Upper lobe of right lung (tissue), 1 donor: Measurements from ENCODE around the gene MTURN. TPM values are rescaled to one million over a fixed set of nuclear protein-coding genes. Genes with fewer than 3 reads are reported as not detected.

Source experiments
- ATAC-seq: fragments of 200-7000 bp; cut with Tn5 transposase; one replicate; pipeline ENCODE4 v1.9.1; 2020; ENCODE audit warnings: mild to moderate bottlenecking, moderate library complexity
- DNase-seq: peaks from one replicate; pipeline ENCODE4 v3.0.0-alpha.2; 2020
- H3K27ac ChIP-seq: fragments of 200-600 bp; one replicate; pipeline ENCODE4 v1.8.0; 2022
- H3K27me3 ChIP-seq: fragments of 200-600 bp; one replicate; pipeline ENCODE4 v1.8.0; 2022; ENCODE audit warnings: mild to moderate bottlenecking
- H3K36me3 ChIP-seq: fragments of 200-600 bp; one replicate; pipeline ENCODE4 v1.8.0; 2022
- H3K4me1 ChIP-seq: fragments of 200-600 bp; one replicate; pipeline ENCODE4 v1.8.0; 2022
- H3K4me3 ChIP-seq: fragments of 200-600 bp; one replicate; pipeline ENCODE4 v1.8.0; 2022; ENCODE audit warnings: mild to moderate bottlenecking
- H3K9me3 ChIP-seq: fragments of 200-600 bp; one replicate; pipeline ENCODE4 v1.8.0; 2022
- intact Hi-C: fragments of 100-400 bp; cut with DNase I; formaldehyde crosslinking; loops from one replicate; pipeline ENCODE4 v1.11.0; 2022
- total RNA-seq: library from RNA; stranded (reverse); fragmentation: NEBNext Ultra II Directional; extraction: Animal tissue kit (Norgen Biotek cat#: 25700); gene quantifications from one replicate; pipeline ENCODE4 v1.2.1, GENCODE V29; 2021
- TF ChIP-seq, protein P1 (sequence below): fragments of 200-600 bp; IDR thresholded peaks from one replicate; pipeline ENCODE4 v1.8.0; 2022; ENCODE audit warnings: antibody characterized with exemption
- donor health status: DM: no; HTN: yes; CAD: no; lungs with severe emphysema.

The MTURN gene
- total RNA-seq, 1 donor from 2014 or later = 31.3 TPM

DNA sequence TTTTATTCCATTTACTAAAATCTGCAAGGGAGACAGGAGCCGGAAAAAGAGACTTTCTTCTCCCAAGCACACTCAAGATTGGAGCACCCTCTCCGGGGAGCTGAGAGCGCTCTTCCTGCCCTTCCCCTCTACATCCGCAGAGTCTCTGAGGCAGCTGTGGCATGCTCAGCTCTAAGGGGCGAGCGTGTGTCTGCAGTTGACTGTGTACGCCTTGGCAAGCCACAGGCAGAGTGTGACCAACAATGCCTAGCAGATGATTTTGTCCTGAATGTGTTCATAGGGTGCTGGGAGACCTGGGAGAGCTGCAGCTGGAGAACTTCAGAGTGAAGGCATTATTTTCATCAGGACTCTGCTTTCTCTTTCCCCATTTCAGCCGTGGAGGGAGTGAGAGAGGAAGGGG lies 20.7 kb downstream of the MTURN start:
- H3K36me3 ChIP-seq = peaks cover 15% of the 10 kb centered on the region
- no peaks in the 10 kb centered on the region for H3K27me3 ChIP-seq
- peak; percentile 81 for ATAC-seq
- TF ChIP-seq, protein P1, sequence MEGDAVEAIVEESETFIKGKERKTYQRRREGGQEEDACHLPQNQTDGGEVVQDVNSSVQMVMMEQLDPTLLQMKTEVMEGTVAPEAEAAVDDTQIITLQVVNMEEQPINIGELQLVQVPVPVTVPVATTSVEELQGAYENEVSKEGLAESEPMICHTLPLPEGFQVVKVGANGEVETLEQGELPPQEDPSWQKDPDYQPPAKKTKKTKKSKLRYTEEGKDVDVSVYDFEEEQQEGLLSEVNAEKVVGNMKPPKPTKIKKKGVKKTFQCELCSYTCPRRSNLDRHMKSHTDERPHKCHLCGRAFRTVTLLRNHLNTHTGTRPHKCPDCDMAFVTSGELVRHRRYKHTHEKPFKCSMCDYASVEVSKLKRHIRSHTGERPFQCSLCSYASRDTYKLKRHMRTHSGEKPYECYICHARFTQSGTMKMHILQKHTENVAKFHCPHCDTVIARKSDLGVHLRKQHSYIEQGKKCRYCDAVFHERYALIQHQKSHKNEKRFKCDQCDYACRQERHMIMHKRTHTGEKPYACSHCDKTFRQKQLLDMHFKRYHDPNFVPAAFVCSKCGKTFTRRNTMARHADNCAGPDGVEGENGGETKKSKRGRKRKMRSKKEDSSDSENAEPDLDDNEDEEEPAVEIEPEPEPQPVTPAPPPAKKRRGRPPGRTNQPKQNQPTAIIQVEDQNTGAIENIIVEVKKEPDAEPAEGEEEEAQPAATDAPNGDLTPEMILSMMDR = no peak
- intact Hi-C loops = no loop called here
- no peak overlapping the region for H3K4me3 ChIP-seq
- H3K9me3 ChIP-seq = no peaks in the 10 kb centered on the region
- no peak overlapping the region for H3K27ac ChIP-seq
- peaks cover 11% of the 10 kb centered on the region for H3K4me1 ChIP-seq
- no peak for DNase-seq

DNA sequence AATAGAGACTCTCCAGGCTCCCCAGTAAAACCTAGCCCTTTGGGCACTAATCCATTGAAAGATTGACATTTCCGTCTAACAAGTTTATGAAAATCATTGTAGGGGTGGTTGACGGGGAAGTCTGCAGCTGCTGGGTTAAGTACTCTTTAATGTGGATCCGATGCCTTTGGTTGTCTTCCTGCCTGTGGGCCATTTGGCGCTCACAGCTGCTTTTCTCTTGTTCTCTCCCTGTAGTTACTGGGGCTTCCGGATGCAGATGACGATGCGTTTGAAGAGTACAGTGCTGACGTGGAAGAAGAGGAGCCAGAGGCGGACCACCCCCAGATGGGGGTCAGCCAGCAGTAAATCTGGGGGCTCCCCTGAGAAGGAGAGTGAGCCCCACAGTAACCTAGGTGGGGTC lies 22.4 kb downstream of the MTURN start:
- H3K9me3 ChIP-seq = no peaks in the 10 kb centered on the region
- H3K27me3 ChIP-seq = no peaks in the 10 kb centered on the region
- no peak for DNase-seq
- no peak for ATAC-seq
- no peak overlapping the region for H3K27ac ChIP-seq
- no peak overlapping the region for H3K4me3 ChIP-seq
- intact Hi-C loops = no loop called here
- peaks cover 11% of the 10 kb centered on the region for H3K4me1 ChIP-seq
- TF ChIP-seq, protein P1 = no peak
- H3K36me3 ChIP-seq = peaks cover 5% of the 10 kb centered on the region

DNA sequence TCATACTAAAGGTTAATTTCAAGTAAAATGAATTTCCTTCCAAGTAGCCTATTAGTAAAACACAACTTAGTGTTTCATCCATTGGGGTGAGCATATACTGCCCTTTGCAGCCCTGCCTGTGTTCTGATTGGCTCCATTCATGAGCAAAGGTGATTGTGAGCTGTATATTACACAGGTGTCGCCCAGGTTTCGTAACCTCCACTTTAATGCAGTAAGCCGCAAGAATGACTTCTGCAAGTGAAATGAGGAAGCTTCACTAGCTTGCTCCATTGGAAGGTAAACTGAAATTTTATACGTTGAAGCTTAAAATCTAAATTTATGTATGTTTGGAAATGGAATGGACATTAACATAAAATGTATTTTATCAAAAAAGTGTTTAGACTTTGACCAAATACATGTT lies 24.4 kb downstream of the MTURN start:
- Histone ChIP-seq H3K27me3 (no peaks in the 10 kb centered on the region), H3K36me3 (no peaks in the 10 kb centered on the region), H3K4me1 (peaks cover 21% of the 10 kb centered on the region), H3K27ac (peak overlapping the region; percentile 40), H3K9me3 (no peaks in the 10 kb centered on the region), H3K4me3 (no peak overlapping the region)
- TF ChIP-seq, protein P1 = no peak
- DNase-seq (no peak), ATAC-seq (no peak)
- intact Hi-C loops = no loop called here

DNA sequence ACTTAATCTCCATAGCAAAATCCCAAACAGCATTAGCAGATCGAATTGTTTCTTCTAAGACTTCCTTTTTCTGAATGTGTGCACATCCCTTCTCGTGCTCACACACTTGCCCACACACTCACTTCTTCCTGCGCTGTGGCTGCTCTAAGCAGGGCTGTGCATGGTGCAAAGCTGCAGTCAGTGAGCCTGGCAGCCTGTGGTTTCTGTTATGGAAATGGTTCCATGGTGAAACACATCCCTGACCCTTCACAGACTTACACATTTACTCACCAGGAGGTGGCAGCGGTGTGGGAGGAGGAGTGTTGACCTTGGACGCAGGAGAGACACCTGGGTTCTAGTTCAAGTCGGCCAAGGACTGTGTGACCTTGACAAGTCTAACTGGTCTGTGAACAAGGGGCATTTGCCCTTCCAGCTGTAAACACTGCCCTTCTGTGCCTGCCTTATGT lies 24.9 kb downstream of the MTURN start:
- peaks cover 26% of the 10 kb centered on the region for H3K4me1 ChIP-seq
- intact Hi-C loops = no loop called here
- no peaks in the 10 kb centered on the region for H3K9me3 ChIP-seq
- no peaks in the 10 kb centered on the region for H3K36me3 ChIP-seq
- ATAC-seq (peak; percentile 82), DNase-seq (peak; percentile 79)
- TF ChIP-seq, protein P1 = no peak
- H3K27me3 ChIP-seq = no peaks in the 10 kb centered on the region
- no peak overlapping the region for H3K4me3 ChIP-seq
- H3K27ac ChIP-seq = peak overlapping the region; percentile 40

DNA sequence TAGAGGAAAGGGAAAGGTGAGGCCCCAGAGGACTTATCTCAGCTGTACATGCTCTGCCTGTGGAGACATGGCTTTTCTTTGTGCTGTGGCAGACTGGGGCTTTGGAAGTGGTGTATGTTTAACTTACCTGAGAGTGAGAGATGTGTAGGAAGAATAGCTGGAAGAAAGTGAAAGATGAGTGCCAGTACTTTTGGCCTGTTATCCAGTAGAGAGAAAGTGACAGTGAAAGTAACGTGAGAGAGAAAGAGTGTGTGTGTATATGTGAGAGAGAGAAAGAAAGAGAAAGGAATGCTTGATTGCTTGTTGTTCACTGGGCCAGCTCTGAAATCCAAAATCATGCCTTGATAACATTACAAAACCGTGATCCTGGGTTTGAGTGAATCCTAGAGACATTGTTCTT lies 25.5 kb downstream of the MTURN start:
- Histone ChIP-seq H3K4me3 (no peak overlapping the region), H3K36me3 (no peaks in the 10 kb centered on the region), H3K4me1 (peaks cover 32% of the 10 kb centered on the region), H3K27me3 (no peaks in the 10 kb centered on the region), H3K9me3 (no peaks in the 10 kb centered on the region), H3K27ac (peak overlapping the region; percentile 40)
- no peak for ATAC-seq
- intact Hi-C loops = no loop called here
- TF ChIP-seq, protein P1 = no peak
- no peak for DNase-seq

DNA sequence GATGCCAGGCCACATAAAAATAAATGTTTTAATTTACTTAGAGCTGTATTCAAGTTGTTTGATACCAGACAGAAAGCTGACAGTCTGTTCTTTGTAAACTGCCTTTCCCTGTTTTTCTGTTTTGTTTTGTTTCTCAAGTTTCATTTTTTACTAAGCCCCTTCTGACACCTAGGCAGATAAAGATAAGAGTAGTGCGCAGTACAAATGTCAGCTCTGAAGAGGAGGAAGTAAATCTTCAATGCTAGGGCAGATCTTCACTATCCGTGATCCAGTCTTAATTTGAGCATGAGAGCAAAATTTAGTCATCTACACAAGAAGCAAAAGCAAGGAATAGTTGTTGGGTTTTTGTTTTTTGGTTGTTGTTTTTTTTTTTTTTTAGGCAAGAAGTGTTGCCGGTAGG lies 27.3 kb downstream of the MTURN start:
- intact Hi-C loops = no loop called here
- peak overlapping the region; percentile 9 for H3K27ac ChIP-seq
- DNase-seq (no peak), ATAC-seq (no peak)
- TF ChIP-seq, protein P1 = no peak
- H3K4me1 ChIP-seq = peaks cover 43% of the 10 kb centered on the region
- no peaks in the 10 kb centered on the region for H3K27me3 ChIP-seq
- H3K9me3 ChIP-seq = no peaks in the 10 kb centered on the region
- H3K36me3 ChIP-seq = no peaks in the 10 kb centered on the region
- no peak overlapping the region for H3K4me3 ChIP-seq
